Stimulated activated naive B cell treated with anti-CD40 and anti-IgM and Interleukin-4, amounts not matched to agents 10 μg/mL and 1 μg/mL and 100 μg/mL, for 72 hours (primary cell): ENCODE results near the gene RETREG1.

Experiments used
- ATAC-seq, 2 donors: fragments of 150-1000 bp; cut with Tn5 transposase; replicated peaks; 2 replicates each; pipeline ENCODE4 v1.10.0; 2021; ENCODE audit warnings: moderate library complexity in 1 of 2
- DNase-seq: peaks from one replicate; pipeline ENCODE4 v3.0.0; 2021
- H3K27ac Mint-ChIP-seq: one replicate; pipeline ENCODE4 v1.8.0; 2022; ENCODE audit warnings: mild to moderate bottlenecking, mixed read lengths
- H3K27me3 Mint-ChIP-seq, 2 donors: one replicate each; pipeline ENCODE4 v1.8.0; 2022; ENCODE audit warnings: mixed read lengths in 2 of 2
- H3K36me3 Mint-ChIP-seq, 2 donors: one replicate each; pipeline ENCODE4 v1.8.0; 2022; ENCODE audit warnings: mixed read lengths in 2 of 2, mild to moderate bottlenecking in 1 of 2
- H3K4me1 Mint-ChIP-seq, 2 donors: one replicate each; pipeline ENCODE4 v1.8.0; 2022; ENCODE audit warnings: mixed read lengths in 2 of 2, mild to moderate bottlenecking in 1 of 2
- H3K4me3 Mint-ChIP-seq, 2 donors: one replicate each; pipeline ENCODE4 v1.8.0; 2022; ENCODE audit warnings: mild to moderate bottlenecking in 2 of 2, mixed read lengths in 2 of 2, moderate library complexity in 1 of 2
- H3K9me3 Mint-ChIP-seq, 2 donors: one replicate each; pipeline ENCODE4 v1.8.0; 2022; ENCODE audit warnings: mixed read lengths in 2 of 2, mild to moderate bottlenecking in 1 of 2

Gene RETREG1

GRCh38 chr5:16524286-16524685 is 92.5 kb downstream of the RETREG1 start:
- peaks cover 3 to 12% of the 10 kb centered on the region in 2 donors for H3K4me1 Mint-ChIP-seq
- no peaks in the 10 kb centered on the region for H3K27me3 Mint-ChIP-seq
- H3K27ac Mint-ChIP-seq, result no peak overlapping the region

DNA sequence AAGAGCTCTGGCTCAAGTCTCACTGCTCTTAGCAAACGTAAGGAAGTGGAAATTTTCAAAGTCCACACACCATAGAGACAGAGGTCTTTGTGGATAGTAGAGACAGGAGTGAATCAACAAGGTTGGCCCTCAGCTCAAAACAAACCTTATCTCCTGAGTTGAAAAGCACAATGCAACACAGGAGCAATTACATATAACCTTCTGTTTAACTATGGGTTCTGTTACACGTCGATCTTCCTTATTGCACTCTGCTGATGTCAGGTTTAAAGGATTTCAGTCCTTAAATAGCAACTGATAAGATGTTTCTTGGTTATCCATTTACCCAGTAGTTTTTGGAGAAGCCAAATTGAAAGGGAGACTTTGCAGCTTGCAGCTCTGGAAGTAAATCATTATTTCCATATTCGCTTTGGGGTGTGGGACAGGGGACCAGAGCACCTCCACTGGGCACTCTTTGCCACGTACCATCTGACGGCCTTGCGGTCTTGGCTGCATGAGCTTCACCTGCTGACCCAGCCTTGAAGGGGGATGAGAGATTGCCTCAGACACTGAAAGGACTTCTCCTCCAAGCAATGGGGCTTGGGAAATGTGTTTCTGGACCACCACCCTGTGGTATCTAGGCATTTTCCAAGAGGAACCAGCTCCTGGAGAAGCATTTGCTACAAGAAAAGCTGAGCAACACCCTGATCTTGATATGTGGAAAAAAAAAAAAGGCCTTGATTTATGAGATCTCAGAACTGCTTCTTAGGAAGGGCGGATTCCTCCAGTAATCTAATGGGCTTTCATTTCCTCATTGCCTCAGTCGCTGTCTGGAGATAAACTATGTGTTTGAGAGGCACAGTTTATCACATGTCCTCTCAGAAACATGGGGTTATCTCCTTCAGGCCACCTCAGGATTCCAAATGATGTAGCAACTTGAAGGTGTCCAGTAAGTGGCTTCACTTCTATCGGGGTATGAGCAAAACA is 95.0 kb downstream of the RETREG1 start:
- H3K27ac Mint-ChIP-seq, result no peak overlapping the region

More at GRCh38 chr5:16524286-16524685, 92.5 kb downstream of the RETREG1 start:
- H3K4me3 Mint-ChIP-seq, result no peak overlapping the region
- H3K9me3 Mint-ChIP-seq, result no peaks in the 10 kb centered on the region
- H3K36me3 Mint-ChIP-seq, result peaks cover 0 to 6% of the 10 kb centered on the region in 2 donors
- ATAC-seq (no peak), DNase-seq (no peak)

DNA sequence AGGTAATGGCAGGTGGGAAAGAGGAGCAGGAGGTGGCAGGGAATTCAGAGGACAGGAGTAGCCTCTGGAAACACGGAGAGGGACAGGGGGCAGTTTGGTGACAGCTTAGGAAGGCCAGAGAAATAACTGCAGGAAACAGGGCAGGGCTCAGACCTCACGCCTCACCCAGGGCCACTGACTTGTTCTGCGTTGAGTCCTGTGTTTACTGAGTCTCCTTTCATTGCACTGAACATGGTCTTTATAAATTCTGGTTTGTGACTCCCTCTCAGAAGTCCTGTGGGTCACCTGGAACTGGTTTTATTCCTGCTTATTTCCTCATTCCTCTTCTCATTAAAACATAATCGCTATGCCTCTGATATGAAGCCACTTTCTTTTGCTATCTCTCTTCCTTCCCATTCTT is 96.0 kb downstream of the RETREG1 start:
- H3K36me3 Mint-ChIP-seq, result peaks cover 0 to 6% of the 10 kb centered on the region in 2 donors
- H3K4me3 Mint-ChIP-seq, result no peak overlapping the region
- DNase-seq, result no peak
- ATAC-seq, result no peak
- no peak overlapping the region for H3K27ac Mint-ChIP-seq
- H3K4me1 Mint-ChIP-seq, result peaks cover 3 to 12% of the 10 kb centered on the region in 2 donors
- H3K9me3 Mint-ChIP-seq, result no peaks in the 10 kb centered on the region
- no peaks in the 10 kb centered on the region for H3K27me3 Mint-ChIP-seq

More for the DNA sequence above, 95.0 kb downstream of the RETREG1 start:
- Mint-ChIP-seq H3K27me3 (no peaks in the 10 kb centered on the region), H3K4me1 (peaks cover 3 to 12% of the 10 kb centered on the region in 2 donors), H3K9me3 (no peaks in the 10 kb centered on the region), H3K4me3 (no peak overlapping the region), H3K36me3 (peaks cover 0 to 6% of the 10 kb centered on the region in 2 donors)
- no peak for ATAC-seq
- no peak for DNase-seq

GRCh38 chr5:16519435-16519834 is 97.4 kb downstream of the RETREG1 start:
- Mint-ChIP-seq H3K36me3 (peaks cover 0 to 6% of the 10 kb centered on the region in 2 donors), H3K4me1 (peaks cover 3 to 12% of the 10 kb centered on the region in 2 donors), H3K9me3 (no peaks in the 10 kb centered on the region), H3K27ac (no peak overlapping the region), H3K27me3 (no peaks in the 10 kb centered on the region), H3K4me3 (no peak overlapping the region)
- DNase-seq, result no peak
- ATAC-seq, result no peak

DNA sequence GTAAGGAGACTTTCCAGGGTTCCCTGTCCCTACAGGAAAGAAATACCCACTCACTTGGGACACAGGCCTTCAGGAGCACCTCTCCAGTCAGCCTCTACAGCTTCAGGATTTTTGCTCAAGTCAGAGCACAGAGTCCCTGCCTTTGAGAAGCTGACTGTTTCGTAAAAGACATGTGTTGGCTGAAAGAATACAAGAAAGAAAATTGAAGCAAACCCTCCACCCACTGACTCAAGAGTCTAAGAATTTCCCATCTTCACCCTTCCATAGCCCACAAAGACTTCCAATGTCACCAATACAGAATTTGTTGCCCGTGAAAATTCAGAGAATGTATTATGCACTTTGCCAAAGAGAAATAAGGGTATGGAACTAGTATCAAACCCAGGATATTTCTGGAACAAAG is 98.2 kb downstream of the RETREG1 start:
- H3K4me3 Mint-ChIP-seq, result no peak overlapping the region
- H3K27ac Mint-ChIP-seq, result no peak overlapping the region
- H3K36me3 Mint-ChIP-seq, result no peaks in the 10 kb centered on the region
- DNase-seq (no peak), ATAC-seq (no peak)
- peaks cover 3 to 12% of the 10 kb centered on the region in 2 donors for H3K4me1 Mint-ChIP-seq
- H3K27me3 Mint-ChIP-seq, result no peaks in the 10 kb centered on the region
- no peaks in the 10 kb centered on the region for H3K9me3 Mint-ChIP-seq

GRCh38 chr5:16515532-16515931 is 101.3 kb downstream of the RETREG1 start:
- Mint-ChIP-seq H3K4me3 (no peak overlapping the region), H3K4me1 (peaks cover 2 to 6% of the 10 kb centered on the region in 2 donors), H3K9me3 (no peaks in the 10 kb centered on the region), H3K27me3 (no peaks in the 10 kb centered on the region), H3K36me3 (no peaks in the 10 kb centered on the region), H3K27ac (no peak overlapping the region)
- ATAC-seq (no peak), DNase-seq (no peak)

- Mint-ChIP-seq H3K9me3 (no peaks in the 10 kb centered on the region), H3K4me3 (no peak overlapping the region), H3K27me3 (no peaks in the 10 kb centered on the region), H3K4me1 (peaks cover 8 to 9% of the 10 kb centered on the region in 2 donors), H3K36me3 (no peaks in the 10 kb centered on the region), H3K27ac (no peak overlapping the region)
- ATAC-seq (no peak), DNase-seq (no peak)
Measured at GRCh38 chr5:16510098-16510497, 106.7 kb downstream of the RETREG1 start.

DNA sequence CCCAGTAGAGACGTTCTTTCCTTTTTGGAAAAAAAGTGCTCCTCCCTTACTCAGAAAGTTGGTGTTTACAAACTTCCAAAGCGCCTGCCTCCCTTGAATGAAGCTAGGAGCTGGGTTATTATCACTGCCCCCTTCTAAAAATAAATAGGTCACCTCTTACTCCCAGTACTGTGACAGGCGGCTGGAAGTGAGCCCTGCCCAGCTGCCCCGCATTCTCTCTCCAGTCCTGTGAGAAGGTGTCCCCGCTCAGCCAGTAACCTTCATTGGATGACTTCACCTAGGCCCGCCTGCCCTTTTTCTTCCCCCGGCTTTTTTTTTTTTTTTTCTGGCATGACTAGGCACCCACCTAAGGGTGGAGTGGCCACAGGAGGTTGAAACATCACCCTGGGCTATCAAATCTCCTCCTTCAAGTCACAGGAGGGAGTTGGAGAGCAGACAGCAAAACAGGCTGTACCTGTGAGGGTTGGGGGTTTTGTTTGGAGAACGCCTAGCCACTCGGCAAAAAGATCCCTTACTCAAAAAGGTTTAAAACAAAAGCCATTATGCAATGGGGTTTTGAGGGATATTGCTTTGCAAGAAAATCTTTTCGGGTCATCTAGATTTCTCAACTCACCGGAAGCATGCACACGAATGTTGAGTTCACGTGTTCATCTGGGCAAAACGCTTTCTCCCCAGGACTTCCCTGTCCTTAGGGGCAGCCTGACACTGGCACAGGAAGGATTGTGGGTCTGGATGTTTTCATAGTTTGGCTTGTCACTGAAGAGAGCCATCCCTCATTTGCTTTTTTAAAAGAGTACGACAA is 107.9 kb downstream of the RETREG1 start:
- H3K27ac Mint-ChIP-seq, result no peak overlapping the region

DNA sequence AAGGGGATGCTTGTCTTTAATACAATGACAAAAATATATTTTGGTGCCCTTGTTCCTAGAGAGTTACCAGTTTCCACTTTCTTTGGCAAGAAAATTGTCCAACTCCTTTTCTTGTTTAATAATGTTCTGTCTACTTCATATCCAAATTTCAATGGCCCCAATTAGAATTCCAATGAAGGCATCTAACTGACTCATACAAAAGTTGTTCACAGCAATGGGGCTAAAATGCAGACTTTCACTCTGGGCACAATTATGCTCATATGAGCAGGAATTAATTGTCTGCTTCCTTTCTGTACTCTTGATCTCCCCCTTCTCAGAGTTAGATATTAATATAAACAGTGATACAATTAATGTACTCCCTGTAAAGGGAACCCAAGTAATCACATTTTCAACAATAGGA is 109.1 kb downstream of the RETREG1 start:
- Mint-ChIP-seq H3K27ac (no peak overlapping the region), H3K4me1 (peaks cover 8 to 19% of the 10 kb centered on the region in 2 donors), H3K36me3 (peaks cover 0 to 8% of the 10 kb centered on the region in 2 donors), H3K4me3 (no peak overlapping the region), H3K27me3 (no peaks in the 10 kb centered on the region), H3K9me3 (no peaks in the 10 kb centered on the region)
- DNase-seq (no peak), ATAC-seq (no peak)

More for the DNA sequence above, 107.9 kb downstream of the RETREG1 start:
- peaks cover 8 to 19% of the 10 kb centered on the region in 2 donors for H3K4me1 Mint-ChIP-seq
- no peak for DNase-seq
- H3K27me3 Mint-ChIP-seq, result no peaks in the 10 kb centered on the region
- peaks cover 0 to 8% of the 10 kb centered on the region in 2 donors for H3K36me3 Mint-ChIP-seq
- no peak for ATAC-seq
- H3K9me3 Mint-ChIP-seq, result no peaks in the 10 kb centered on the region
- no peak overlapping the region for H3K4me3 Mint-ChIP-seq

- no peak for ATAC-seq
- H3K36me3 Mint-ChIP-seq, result peaks cover 0 to 8% of the 10 kb centered on the region in 2 donors
Measured at GRCh38 chr5:16505904-16506303, 110.9 kb downstream of the RETREG1 start.

DNA sequence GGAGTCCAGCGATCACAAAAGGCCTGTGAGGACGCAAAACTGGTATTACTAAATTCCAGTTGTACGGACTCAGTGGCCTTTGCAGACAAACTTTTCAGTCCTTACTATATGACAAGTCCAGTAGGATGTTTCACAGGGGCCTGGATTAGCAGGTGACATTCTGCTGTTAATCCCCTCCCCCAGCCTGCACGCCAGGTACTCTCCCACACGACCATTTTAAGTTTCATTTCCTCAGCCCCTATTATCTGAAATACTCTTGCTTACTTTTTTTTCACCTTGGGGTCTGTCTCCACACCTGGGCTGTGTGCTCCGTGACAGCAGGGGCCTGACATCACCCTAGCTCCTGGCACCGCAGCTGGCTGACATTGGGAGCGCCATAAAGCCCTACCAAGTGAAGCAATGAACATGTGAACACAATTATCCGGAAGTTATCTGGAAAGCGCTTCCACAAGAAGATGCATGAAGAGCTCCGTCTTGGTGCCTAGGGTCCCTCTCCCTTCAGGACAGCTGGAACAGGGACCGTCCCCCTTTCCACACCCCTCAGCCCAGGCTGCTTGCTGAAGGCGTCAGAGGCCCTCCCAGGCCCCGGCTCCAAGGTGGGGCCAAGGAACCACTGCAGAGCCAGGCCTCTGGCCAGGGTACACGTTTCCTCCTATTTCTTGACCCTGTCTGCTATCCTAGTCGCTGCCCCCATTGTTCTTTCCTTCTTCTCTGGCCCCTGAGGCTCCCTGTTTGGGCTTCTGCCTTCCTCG is 111.5 kb downstream of the RETREG1 start:
- peaks cover 6 to 19% of the 10 kb centered on the region in 2 donors for H3K4me1 Mint-ChIP-seq
- ATAC-seq (peak; percentile 45 to 48), DNase-seq (no peak)
- H3K27ac Mint-ChIP-seq, result no peak overlapping the region
- H3K9me3 Mint-ChIP-seq, result no peaks in the 10 kb centered on the region
- no peak overlapping the region for H3K4me3 Mint-ChIP-seq
- no peaks in the 10 kb centered on the region for H3K27me3 Mint-ChIP-seq
- peaks cover under 1 to 8% of the 10 kb centered on the region in 2 donors for H3K36me3 Mint-ChIP-seq

More at GRCh38 chr5:16505904-16506303, 110.9 kb downstream of the RETREG1 start:
- Mint-ChIP-seq H3K27me3 (no peaks in the 10 kb centered on the region), H3K4me1 (peaks cover 8 to 19% of the 10 kb centered on the region in 2 donors), H3K27ac (no peak overlapping the region), H3K4me3 (no peak overlapping the region), H3K9me3 (no peaks in the 10 kb centered on the region)
- no peak for DNase-seq

DNA sequence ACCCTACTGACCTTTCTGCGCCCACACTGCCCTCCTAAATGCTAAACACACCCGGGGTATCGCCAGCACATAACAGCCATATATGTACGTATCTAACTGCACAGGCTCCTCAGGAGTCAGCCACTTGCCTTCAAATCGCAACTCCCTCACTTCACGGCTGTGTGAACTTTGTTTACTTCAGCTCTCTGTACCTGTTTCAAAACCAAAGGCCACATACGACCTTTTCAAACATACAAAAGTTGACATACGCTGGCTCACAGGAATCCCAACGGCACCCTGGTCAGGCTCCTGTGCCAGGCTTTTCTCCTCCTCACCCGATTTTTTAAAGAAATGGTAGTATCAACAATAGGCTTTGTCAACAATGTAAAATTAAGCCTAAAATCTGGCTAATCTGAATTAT is 112.2 kb downstream of the RETREG1 start:
- Mint-ChIP-seq H3K36me3 (peaks cover 4 to 8% of the 10 kb centered on the region in 2 donors), H3K4me3 (no peak overlapping the region), H3K27me3 (no peaks in the 10 kb centered on the region), H3K27ac (no peak overlapping the region), H3K9me3 (no peaks in the 10 kb centered on the region), H3K4me1 (peaks cover 6 to 19% of the 10 kb centered on the region in 2 donors)
- ATAC-seq, result no peak
- no peak for DNase-seq

GRCh38 chr5:16502866-16503265 is 113.9 kb downstream of the RETREG1 start:
- Mint-ChIP-seq H3K4me3 (no peak overlapping the region), H3K9me3 (no peaks in the 10 kb centered on the region), H3K27ac (no peak overlapping the region), H3K36me3 (peaks cover 4 to 8% of the 10 kb centered on the region in 2 donors), H3K27me3 (no peaks in the 10 kb centered on the region), H3K4me1 (peaks cover 6 to 19% of the 10 kb centered on the region in 2 donors)
- no peak for ATAC-seq
- DNase-seq, result no peak

GRCh38 chr5:16500024-16500423 is 116.8 kb downstream of the RETREG1 start:
- Mint-ChIP-seq H3K9me3 (peaks cover under 1 to 5% of the 10 kb centered on the region in 2 donors), H3K4me1 (peaks cover 0 to 9% of the 10 kb centered on the region in 2 donors), H3K27ac (no peak overlapping the region), H3K36me3 (peaks cover 4 to 12% of the 10 kb centered on the region in 2 donors), H3K27me3 (no peaks in the 10 kb centered on the region), H3K4me3 (no peak overlapping the region)
- ATAC-seq, result no peak
- DNase-seq, result no peak
